NCI-H460 (cell line): ENCODE measurements around the gene NANOS2. TPM values are rescaled to one million over a fixed set of nuclear protein-coding genes. Genes with fewer than 3 reads are reported as not detected.
A peak's percentile ranks its signal among the peaks of the same experiment; 100 is the strongest.
"Not testable (repeated sequence)": the region's sequence is repeated elsewhere in the genome, so short reads cannot be mapped to it uniquely, and the experiment has no call there.

Experiments
- DNase-seq: peaks from one replicate; pipeline ENCODE4 v3.0.0-alpha.2; 2016; ENCODE audit warnings: low read depth; ENCODE audit errors: extremely low read depth
- total RNA-seq: library from RNA; depleted of rRNA; stranded (reverse); fragments of >200 nt; shearing (Covaris generic); gene quantifications from 2 replicates; pipeline ENCODE4 v1.2.3, GENCODE V29; 2014

Gene NANOS2
- total RNA-seq, 1 experiment from 2014 or later, result not detected

GRCh38 chr19:45897261-45897812 is 17.2 kb downstream of the NANOS2 start:
- DNase-seq, result no peak

- not testable (repeated sequence) for DNase-seq
These were observed 18.5 kb downstream of the NANOS2 start for GRCh38 chr19:45895983-45896599.

- DNase-seq, result no peak
These were observed 19.0 kb downstream of the NANOS2 start for GRCh38 chr19:45895519-45895972.

- no peak for DNase-seq
These were observed 23.7 kb downstream of the NANOS2 start for GRCh38 chr19:45890877-45891276.

GRCh38 chr19:45889210-45889885 is 25.2 kb downstream of the NANOS2 start:
- DNase-seq, result no peak

- no peak for DNase-seq
These were observed 27.3 kb downstream of the NANOS2 start for GRCh38 chr19:45887200-45887710.

GRCh38 chr19:45886427-45887199 is 28.0 kb downstream of the NANOS2 start:
- peak; percentile 86 for DNase-seq

GRCh38 chr19:45885556-45886426 is 28.8 kb downstream of the NANOS2 start, which contains the start of gene IRF2BP1:
TSS of gene IRF2BP1 (minus strand) at chr19:45886141. CDS start at chr19:45885774, 367 bp downstream.
- peak; percentile 88 for DNase-seq

GRCh38 chr19:45884682-45885555 is 29.7 kb downstream of the NANOS2 start:
- DNase-seq, result no peak

- no peak for DNase-seq
These were observed 30.5 kb downstream of the NANOS2 start for GRCh38 chr19:45883881-45884681.

GRCh38 chr19:45883586-45883880 is 31.0 kb downstream of the NANOS2 start:
- DNase-seq, result no peak

- DNase-seq, result peak; percentile 74
These were observed 31.7 kb downstream of the NANOS2 start for GRCh38 chr19:45882652-45883585.

- DNase-seq, result no peak
These were observed 32.6 kb downstream of the NANOS2 start for GRCh38 chr19:45881909-45882528.

- DNase-seq, result no peak
These were observed 33.3 kb downstream of the NANOS2 start for GRCh38 chr19:45881082-45881908.

GRCh38 chr19:45879971-45880370 is 34.6 kb downstream of the NANOS2 start:
- no peak for DNase-seq

GRCh38 chr19:45879055-45879454 is 35.5 kb downstream of the NANOS2 start:
- DNase-seq, result no peak
